ENCODE measurements around the gene NT5C1A. TPM values are rescaled to one million over a fixed set of nuclear protein-coding genes. Genes with fewer than 3 reads are reported as not detected.

Gene NT5C1A
- not detected in 2 replicates for total RNA-seq

GRCh38 chr1:39671793-39672550 lies at the start of gene NT5C1A:
NT5C1A (minus strand) TSS chr1:39672107; CDS start chr1:39672038, 69 bp downstream.

DNA sequence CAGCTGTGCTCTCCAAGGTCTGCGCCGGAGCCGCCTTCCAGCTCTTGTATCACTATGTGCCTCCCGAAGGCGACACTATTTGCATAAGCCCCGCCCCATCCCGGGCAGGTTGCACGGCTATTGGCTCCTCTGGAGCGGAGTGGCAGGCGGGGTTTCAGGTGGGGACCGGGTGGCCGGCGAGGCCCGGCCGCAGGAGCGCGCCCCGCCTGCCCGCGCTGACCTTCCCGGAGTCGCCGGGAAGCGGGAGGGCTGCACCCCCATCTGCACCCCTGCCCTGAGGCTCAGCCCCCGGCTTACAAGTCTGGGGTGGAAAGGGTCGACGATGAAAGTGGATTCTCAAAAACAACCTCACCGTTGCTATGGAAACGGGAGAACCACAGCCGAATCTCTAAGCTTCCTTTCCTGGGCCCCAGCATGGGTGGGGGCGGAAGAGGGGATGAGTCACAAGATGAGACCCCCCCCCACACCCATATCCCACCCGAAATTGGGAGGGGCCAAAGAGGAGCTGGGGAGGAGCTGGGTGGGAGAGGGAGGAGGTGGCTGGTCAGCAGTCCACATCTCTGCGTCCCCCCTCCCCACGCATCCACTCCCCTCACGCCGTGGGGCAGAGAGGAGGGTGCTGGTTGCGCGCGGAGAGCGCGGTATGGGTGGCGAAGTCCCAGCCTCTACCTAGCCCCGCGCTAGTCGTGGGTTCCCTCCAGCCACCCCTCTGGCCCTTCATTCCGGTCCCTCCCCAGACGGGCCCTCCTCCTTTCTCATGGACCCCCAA lies 19.7 kb upstream of the NT5C1A start, which contains the start of gene HPCAL4:
Gene HPCAL4, minus strand, starts transcription at position 51 of the 769 bp plus-strand sequence. CDS start 6,830 bp downstream, outside the sequence.

DNA sequence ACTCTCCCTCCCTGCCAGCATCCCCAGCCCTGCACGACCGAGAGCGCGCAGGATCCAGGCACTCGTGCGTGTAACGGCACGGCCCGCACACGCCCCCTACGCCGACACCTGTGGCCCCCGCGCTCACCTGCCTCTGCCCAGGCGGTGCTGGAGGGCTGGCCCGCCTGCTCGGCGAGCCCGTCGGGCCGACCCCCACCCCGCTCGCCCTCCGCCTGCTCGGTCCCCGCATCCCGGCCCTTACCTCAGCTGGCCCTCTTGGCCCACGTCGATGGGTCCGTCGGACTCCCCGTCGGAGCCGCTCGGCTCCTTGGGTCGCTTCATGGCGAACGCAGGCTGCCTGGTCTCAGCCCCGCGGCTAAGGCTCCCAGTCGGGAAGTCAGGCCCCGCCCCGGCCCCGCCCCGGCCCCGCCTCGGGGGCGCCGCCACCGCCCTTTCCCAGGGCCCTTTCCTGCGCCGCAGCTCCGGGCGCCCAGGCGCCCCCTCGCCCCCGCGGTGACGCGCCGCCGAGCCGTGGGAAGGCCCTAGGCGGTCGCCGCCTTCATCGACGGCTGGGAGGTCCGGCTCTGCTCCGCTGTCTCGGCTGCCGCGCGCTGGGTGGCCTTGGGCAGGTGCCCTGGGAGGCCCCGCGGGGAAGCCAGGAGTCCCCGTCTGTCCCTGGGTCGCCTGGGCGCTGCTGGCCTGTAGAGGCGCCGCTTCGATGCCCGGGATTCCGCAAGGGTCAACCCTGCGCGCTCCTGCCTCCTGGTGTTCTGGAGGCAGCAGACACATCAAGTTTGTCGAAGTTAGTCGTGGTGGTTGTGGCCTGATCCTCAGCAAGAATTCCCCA lies 32.4 kb downstream of the NT5C1A start, which contains the start of gene HEYL:
Gene HEYL, minus strand, starts transcription at position 339 of the 826 bp plus-strand sequence. Its CDS starts 18 bp downstream, at position 321.

Other genes starting within 250 kb of the NT5C1A start
- 0.13 and 0.33 TPM in 2 replicates for gene BMP8A, start 180.5 kb downstream of the NT5C1A start, total RNA-seq
- 363 and 444 TPM in 2 replicates for gene PABPC4, start 95.3 kb downstream of the NT5C1A start, total RNA-seq
- 0.30 and 3.1 TPM in 2 replicates for gene HEYL, start 32.5 kb downstream of the NT5C1A start, total RNA-seq
- gene HPCAL4, start 19.3 kb upstream of the NT5C1A start, total RNA-seq, result not detected in 2 replicates
- gene PPIE, start 66.8 kb upstream of the NT5C1A start, total RNA-seq, result 26.9 and 28.2 TPM in 2 replicates
- 1.3 and 1.8 TPM in 2 replicates for gene OXCT2, start 99.2 kb upstream of the NT5C1A start, total RNA-seq
- under 0.01 TPM in 1 of 2 replicates, not detected in the other for gene BMP8B, start 116.8 kb upstream of the NT5C1A start, total RNA-seq
- gene TRIT1, start 211.4 kb upstream of the NT5C1A start, total RNA-seq, result 29.7 and 41.9 TPM in 2 replicates
- gene MYCL, start 229.8 kb upstream of the NT5C1A start, total RNA-seq, result 0.33 and 1.4 TPM in 2 replicates